IMR-90 (cell line): ENCODE data around the gene TMBIM1. TPM values are rescaled to one million over a fixed set of nuclear protein-coding genes. Genes with fewer than 3 reads are reported as not detected.

Experiments
- ATAC-seq: fragments of 200-7000 bp; cut with Tn5 transposase; 2 replicates; pipeline ENCODE4 v1.9.1; 2020; ENCODE audit warnings: low read depth, mild to moderate bottlenecking, moderate library complexity
- BruUV-seq: library from RNA; stranded (reverse); fragments of 400-500 nt; replicated peaks from 2 replicates; lab custom pipeline; 2021; lab: Mats Ljungman, UMichigan
- CTCF ChIA-PET: fragments of 300-600 bp; formaldehyde crosslinking; extraction: SDS; loops from one replicate; lab custom pipeline; 2021; ENCODE audit warnings: antibody characterized with exemption; lab: Yijun Ruan, JAX
- POLR2A ChIA-PET: fragments of 300-600 bp; sonication (Branson Sonifier 250); formaldehyde crosslinking; loops from one replicate; lab custom pipeline; 2022; ENCODE audit warnings: antibody characterized with exemption; ENCODE audit not compliant: unreplicated experiment; lab: Charles Lee
- DNase-seq: peaks from one replicate; pipeline ENCODE4 v3.0.0; 2013
- H2AFZ ChIP-seq: replicated peaks from 2 replicates; pipeline ENCODE3; 2013; ENCODE audit warnings: low read length, mild to moderate bottlenecking; ENCODE audit not compliant: poor library complexity
- H2AK5ac ChIP-seq: 2 replicates; pipeline ENCODE4 v1.6.1; 2013; ENCODE audit warnings: low read depth, low read length, inconsistent platforms
- H2AK9ac ChIP-seq: replicated peaks from 2 replicates; pipeline ENCODE3; 2013; ENCODE audit warnings: mild to moderate bottlenecking, low read depth, low read length, moderate library complexity; ENCODE audit not compliant: poor library complexity
- H2BK120ac ChIP-seq: 2 replicates; pipeline ENCODE4 v1.6.1; 2013; ENCODE audit warnings: low read depth, low read length, inconsistent platforms
- H2BK15ac ChIP-seq: 3 replicates; pipeline ENCODE4 v1.6.1; 2013; ENCODE audit warnings: low read depth, low read length, inconsistent platforms
- H2BK20ac ChIP-seq: 2 replicates; pipeline ENCODE4 v1.6.1; 2013; ENCODE audit warnings: low read depth, mild to moderate bottlenecking, inconsistent platforms, low read length, moderate library complexity
- H2BK5ac ChIP-seq: 2 replicates; pipeline ENCODE4 v1.6.1; 2013; ENCODE audit warnings: mild to moderate bottlenecking, low read depth, low read length, inconsistent platforms; ENCODE audit not compliant: poor library complexity, severe bottlenecking
- H3K14ac ChIP-seq: replicated peaks from 2 replicates; pipeline ENCODE4 v1.6.1; 2013; ENCODE audit warnings: low read depth, low read length, inconsistent platforms
- H3K18ac ChIP-seq: 2 replicates; pipeline ENCODE4 v1.6.1; 2013; ENCODE audit warnings: low read depth, low read length, control low read depth
- H3K23ac ChIP-seq: 2 replicates; pipeline ENCODE4 v1.6.1; 2013; ENCODE audit warnings: low read depth, low read length, inconsistent platforms
- H3K27ac ChIP-seq: 2 replicates; pipeline ENCODE4 v1.5.1; 2013; ENCODE audit warnings: mild to moderate bottlenecking, control low read depth, low read length; ENCODE audit not compliant: insufficient read depth
- H3K27me3 ChIP-seq: 2 replicates; pipeline ENCODE4 v1.6.1; 2013; ENCODE audit warnings: low read length; ENCODE audit not compliant: control insufficient read depth, insufficient read depth
- H3K36me3 ChIP-seq: 2 replicates; pipeline ENCODE4 v1.6.1; 2013; ENCODE audit warnings: low read length, mixed read lengths; ENCODE audit not compliant: control insufficient read depth, insufficient read depth
- H3K4ac ChIP-seq: 2 replicates; pipeline ENCODE4 v1.6.1; 2013; ENCODE audit warnings: low read depth, low read length, inconsistent platforms
- H3K4me1 ChIP-seq: 2 replicates; pipeline ENCODE4 v1.6.1; 2013; ENCODE audit warnings: low read length, mixed read lengths; ENCODE audit not compliant: control insufficient read depth, insufficient read depth
- H3K4me2 ChIP-seq: 2 replicates; pipeline ENCODE4 v1.6.1; 2013; ENCODE audit warnings: low read depth, mild to moderate bottlenecking, control low read depth, low read length, moderate library complexity
- H3K4me3 ChIP-seq: 2 replicates; pipeline ENCODE4 v1.5.1; 2013; ENCODE audit warnings: low read depth, mild to moderate bottlenecking, control low read depth, low read length, moderate library complexity; ENCODE audit not compliant: insufficient read depth
- H3K56ac ChIP-seq: 2 replicates; pipeline ENCODE4 v1.6.1; 2013; ENCODE audit warnings: low read length, inconsistent platforms; ENCODE audit not compliant: insufficient read depth; ENCODE audit errors: extremely low read depth
- H3K79me1 ChIP-seq, 2 experiments: 2 replicates each; pipeline ENCODE4 v1.6.1; 2013; ENCODE audit warnings: low read length in 2 of 2, inconsistent platforms in 1 of 2, low read depth in 1 of 2
- H3K9ac ChIP-seq: 2 replicates; pipeline ENCODE4 v1.6.1; 2013; ENCODE audit warnings: low read depth, low read length, control low read depth
- H3K9me1 ChIP-seq: 2 replicates; pipeline ENCODE4 v1.6.1; 2013; ENCODE audit warnings: low read length, inconsistent platforms; ENCODE audit not compliant: insufficient read depth
- H3K9me3 ChIP-seq: 2 replicates; pipeline ENCODE4 v1.6.1; 2013; ENCODE audit warnings: low read length; ENCODE audit not compliant: control insufficient read depth, insufficient read depth
- H4K20me1 ChIP-seq: 2 replicates; pipeline ENCODE4 v1.6.1; 2013; ENCODE audit warnings: low read length, inconsistent platforms; ENCODE audit not compliant: insufficient read depth
- H4K5ac ChIP-seq: 2 replicates; pipeline ENCODE4 v1.6.1; 2013; ENCODE audit warnings: mild to moderate bottlenecking, low read depth, low read length, control low read depth
- H4K8ac ChIP-seq, 2 experiments: 2 replicates each; pipeline ENCODE4 v1.6.1; 2013; ENCODE audit warnings: low read depth in 2 of 2, low read length in 2 of 2, control low read depth in 1 of 2, inconsistent platforms in 1 of 2
- H4K91ac ChIP-seq: 2 replicates; pipeline ENCODE4 v1.6.1; 2013; ENCODE audit warnings: low read depth, low read length, inconsistent platforms; ENCODE audit not compliant: insufficient read depth
- BHLHE40 ChIP-seq: fragments of 150-350 bp; IDR thresholded peaks from 2 replicates; pipeline ENCODE4 v1.6.1; 2016; ENCODE audit warnings: mild to moderate bottlenecking, low read depth, low read length
- CEBPB ChIP-seq: IDR thresholded peaks from 2 replicates; pipeline ENCODE4 v1.6.1; 2012; ENCODE audit warnings: low read depth, low read length, improper control_type of control experiment
- CHD1 ChIP-seq: IDR thresholded peaks from 2 replicates; pipeline ENCODE4 v1.6.1; 2012; ENCODE audit warnings: low read depth, low read length, improper control_type of control experiment
- FOS ChIP-seq: fragments of 150-350 bp; IDR thresholded peaks from 2 replicates; pipeline ENCODE4 v1.6.1; 2016; ENCODE audit warnings: low read depth, low read length
- MAFK ChIP-seq: IDR thresholded peaks from 2 replicates; pipeline ENCODE4 v1.6.1; 2012; ENCODE audit warnings: low read depth, low read length, improper control_type of control experiment
- MAZ ChIP-seq: IDR thresholded peaks from 2 replicates; pipeline ENCODE4 v1.6.1; 2012; ENCODE audit warnings: low read depth, mild to moderate bottlenecking, low read length, improper control_type of control experiment, moderate library complexity, borderline replicate concordance
- NFE2L2 ChIP-seq: fragments of 150-350 bp; IDR thresholded peaks from 2 replicates; pipeline ENCODE4 v1.6.1; 2016; ENCODE audit warnings: low read depth, mild to moderate bottlenecking, low read length
- RAD21 ChIP-seq: IDR thresholded peaks from 2 replicates; pipeline ENCODE4 v1.6.1; 2012; ENCODE audit warnings: low read length, improper control_type of control experiment
- RFX5 ChIP-seq: IDR thresholded peaks from 2 replicates; pipeline ENCODE4 v1.8.0; 2012; ENCODE audit warnings: low read depth, mild to moderate bottlenecking, low read length, moderate library complexity
- WGBS, 2 experiments: methylation state at CpG; one replicate each; pipeline versions ENCODE4 v1.1.5 to v1.1.7; 2013; ENCODE audit warnings: missing lambda C conversion rate in 2 of 2; ENCODE audit not compliant: insufficient read length in 1 of 2; ENCODE audit errors: extremely low coverage in 2 of 2; 5-methylcytosine and 5-hydroxymethylcytosine counted together
- dilution Hi-C: fragments of 300-500 bp; cut with HindIII; formaldehyde crosslinking; loops from one replicate; pipeline ENCODE4 v1.14.3; 2018; ENCODE audit warnings: low sequenced_read_pairs; ENCODE audit not compliant: unreplicated experiment
- in situ Hi-C: fragments of 300-500 bp; cut with MboI; formaldehyde crosslinking; loops from 3 replicates; pipeline ENCODE4 v1.14.3; 2019; ENCODE audit warnings: low sequenced_read_pairs, inconsistent platforms, mixed read lengths
- intact Hi-C: fragments of 100-400 bp; cut with micrococcal nuclease; formaldehyde crosslinking; loops from 2 replicates; pipeline ENCODE4 v1.10.0; 2022
- polyA plus RNA-seq, 3 experiments: library from polyadenylated mRNA; depleted of rRNA; stranded (reverse); fragments of >200 nt; gene quantifications; 2 replicates each; pipeline ENCODE4 v1.2.3, GENCODE V29; 2012; ENCODE audit warnings: low replicate concordance in 1 of 3
- total RNA-seq: library from RNA; depleted of rRNA; stranded (reverse); fragments of >200 nt; gene quantifications from 2 replicates; pipeline ENCODE4 v1.2.3, GENCODE V29; 2012
- TF ChIP-seq, protein P1 (sequence below): fragments of 150-350 bp; IDR thresholded peaks from 2 replicates; pipeline ENCODE4 v1.6.1; 2017; ENCODE audit warnings: mild to moderate bottlenecking, antibody characterized with exemption, low read length, low read depth
- TF ChIP-seq, protein P2 (sequence below): fragments of 150-350 bp; IDR thresholded peaks from 2 replicates; pipeline ENCODE4 v1.6.1; 2016; ENCODE audit warnings: low read depth, mild to moderate bottlenecking, low read length, moderate library complexity, borderline replicate concordance

Gene TMBIM1
- total and polyA plus RNA-seq, 2 of the 4 experiments (the other 2 are of a cell fraction), result 84.6 to 102 TPM

DNA sequence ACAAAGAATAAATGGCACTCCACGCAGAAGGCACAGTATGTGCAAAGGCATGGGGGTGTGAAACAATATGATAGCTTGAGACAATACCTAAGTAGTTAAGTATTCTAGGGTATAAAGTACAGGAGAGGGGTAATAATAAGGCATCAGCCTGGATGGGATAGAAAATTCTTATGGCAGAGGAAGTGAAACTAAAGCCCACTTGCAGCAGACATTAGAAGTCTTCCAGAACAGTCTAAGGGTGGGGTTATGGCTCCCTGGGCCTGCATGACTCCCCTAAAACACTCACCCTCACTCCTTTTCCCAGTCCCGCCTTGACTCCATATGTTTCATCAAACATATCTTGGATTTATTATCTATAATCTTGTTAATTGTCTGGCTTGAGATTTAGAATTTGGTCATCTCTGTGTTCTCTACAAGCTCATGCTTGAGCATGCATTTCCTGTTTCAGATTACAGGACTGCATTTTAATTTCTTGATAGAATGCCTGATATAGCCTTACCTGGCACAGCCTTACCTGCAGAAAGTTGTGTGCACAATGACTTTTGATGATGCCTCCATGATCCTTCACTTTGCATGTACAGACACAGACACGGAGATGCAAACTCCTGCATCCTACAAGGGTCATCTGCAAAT is 28.5 kb upstream of the TMBIM1 start:
- Histone ChIP-seq H3K9me3 (no peaks in the 10 kb centered on the region), H4K8ac (no peak overlapping the region), H4K5ac (no peak overlapping the region), H3K9ac (no peak overlapping the region), H3K27me3 (no peaks in the 10 kb centered on the region), H3K56ac (no peak overlapping the region), H3K4me3 (no peak overlapping the region), H3K23ac (no peak overlapping the region), H2BK120ac (no peak overlapping the region), H2AFZ (no peak overlapping the region), H3K4ac (no peak overlapping the region), H3K27ac (no peak overlapping the region), H4K91ac (no peak overlapping the region), H2BK5ac (no peak overlapping the region), H3K4me2 (no peak overlapping the region), H3K9me1 (peaks cover 12% of the 10 kb centered on the region), H2BK15ac (no peak overlapping the region), H2BK20ac (no peak overlapping the region), H4K20me1 (no peaks in the 10 kb centered on the region), H3K4me1 (peaks cover 13% of the 10 kb centered on the region), H2AK9ac (no peak overlapping the region), H3K36me3 (no peaks in the 10 kb centered on the region), H3K14ac (no peak overlapping the region), H3K18ac (no peak overlapping the region), H2AK5ac (no peak overlapping the region), H3K79me1 (no peaks in the 10 kb centered on the region)
- no peak for ATAC-seq
- no peak for DNase-seq
- in situ Hi-C loops, result no loop called here
- intact Hi-C loops, result no loop called here
- dilution Hi-C loops, result no loop called here
- BruUV-seq, result no TSS peak
- 100% methylated on average over 1 of the region's 3 CpGs; no CpG with 5 or more reads in 1 of the 2 experiments for whole genome bisulfite sequencing, 2 experiments
- POLR2A ChIA-PET, result no interaction called here
- TF ChIP-seq CEBPB, result no peak
- TF ChIP-seq MAFK, result no peak
- TF ChIP-seq RFX5, result no peak
- TF ChIP-seq, protein P1, sequence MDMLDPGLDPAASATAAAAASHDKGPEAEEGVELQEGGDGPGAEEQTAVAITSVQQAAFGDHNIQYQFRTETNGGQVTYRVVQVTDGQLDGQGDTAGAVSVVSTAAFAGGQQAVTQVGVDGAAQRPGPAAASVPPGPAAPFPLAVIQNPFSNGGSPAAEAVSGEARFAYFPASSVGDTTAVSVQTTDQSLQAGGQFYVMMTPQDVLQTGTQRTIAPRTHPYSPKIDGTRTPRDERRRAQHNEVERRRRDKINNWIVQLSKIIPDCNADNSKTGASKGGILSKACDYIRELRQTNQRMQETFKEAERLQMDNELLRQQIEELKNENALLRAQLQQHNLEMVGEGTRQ, result no peak
- TF ChIP-seq FOS, result no peak
- TF ChIP-seq CHD1, result no peak
- no peak for TF ChIP-seq NFE2L2
- TF ChIP-seq RAD21, result no peak
- TF ChIP-seq, protein P2, sequence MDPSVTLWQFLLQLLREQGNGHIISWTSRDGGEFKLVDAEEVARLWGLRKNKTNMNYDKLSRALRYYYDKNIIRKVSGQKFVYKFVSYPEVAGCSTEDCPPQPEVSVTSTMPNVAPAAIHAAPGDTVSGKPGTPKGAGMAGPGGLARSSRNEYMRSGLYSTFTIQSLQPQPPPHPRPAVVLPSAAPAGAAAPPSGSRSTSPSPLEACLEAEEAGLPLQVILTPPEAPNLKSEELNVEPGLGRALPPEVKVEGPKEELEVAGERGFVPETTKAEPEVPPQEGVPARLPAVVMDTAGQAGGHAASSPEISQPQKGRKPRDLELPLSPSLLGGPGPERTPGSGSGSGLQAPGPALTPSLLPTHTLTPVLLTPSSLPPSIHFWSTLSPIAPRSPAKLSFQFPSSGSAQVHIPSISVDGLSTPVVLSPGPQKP, result no peak
- TF ChIP-seq BHLHE40, result no peak
- no peak for TF ChIP-seq MAZ
- CTCF ChIA-PET, result no interaction called here
